DMS79 treated with DMSO at 0.1 percent for 48 hours (cell line): ENCODE data around the gene SLC13A3.

Source experiments
- DNase-seq: peaks from one replicate; lab custom pipeline; 2025; lab: John Stamatoyannopoulos, UW

Gene SLC13A3

GRCh38 chr20:46557231-46557956 is 93.9 kb downstream of the SLC13A3 start:
- no peak for DNase-seq

- DNase-seq, result no peak
These were observed 95.8 kb downstream of the SLC13A3 start for GRCh38 chr20:46555370-46555956.

- no peak for DNase-seq
These were observed 96.4 kb downstream of the SLC13A3 start for GRCh38 chr20:46554828-46555227.

- DNase-seq, result no peak
These were observed 97.3 kb downstream of the SLC13A3 start for GRCh38 chr20:46553926-46554325.

- no peak for DNase-seq
These were observed 98.5 kb downstream of the SLC13A3 start for GRCh38 chr20:46552460-46553420.

- DNase-seq, result no peak
These were observed 99.5 kb downstream of the SLC13A3 start for GRCh38 chr20:46551522-46552381.

GRCh38 chr20:46550461-46550860 is 100.8 kb downstream of the SLC13A3 start, which contains the start of gene OCSTAMP:
OCSTAMP (minus strand) TSS chr20:46550654; CDS start chr20:46550560, 94 bp downstream.
- DNase-seq, result no peak

- no peak for DNase-seq
These were observed 101.9 kb downstream of the SLC13A3 start for GRCh38 chr20:46549188-46549972.

GRCh38 chr20:46548688-46549087 is 102.6 kb downstream of the SLC13A3 start:
- DNase-seq, result no peak

- DNase-seq, result no peak
These were observed 103.3 kb downstream of the SLC13A3 start for GRCh38 chr20:46547995-46548394.

GRCh38 chr20:46546936-46547335 is 104.3 kb downstream of the SLC13A3 start:
- DNase-seq, result no peak

GRCh38 chr20:46546298-46546697 is 105.0 kb downstream of the SLC13A3 start:
- DNase-seq, result no peak

GRCh38 chr20:46545827-46546138 is 105.5 kb downstream of the SLC13A3 start:
- no peak for DNase-seq

GRCh38 chr20:46545077-46545826 is 106.0 kb downstream of the SLC13A3 start:
- no peak for DNase-seq

- DNase-seq, result no peak
These were observed 106.7 kb downstream of the SLC13A3 start for GRCh38 chr20:46544576-46544975.

GRCh38 chr20:46543959-46544358 is 107.3 kb downstream of the SLC13A3 start:
- DNase-seq, result no peak

GRCh38 chr20:46543033-46543432 is 108.2 kb downstream of the SLC13A3 start:
- no peak for DNase-seq

- no peak for DNase-seq
These were observed 109.9 kb downstream of the SLC13A3 start for GRCh38 chr20:46541229-46541935.

- DNase-seq, result no peak
These were observed 112.1 kb downstream of the SLC13A3 start for GRCh38 chr20:46539113-46539512.

GRCh38 chr20:46530640-46531039 is 120.6 kb downstream of the SLC13A3 start:
- no peak for DNase-seq
